Lung microvascular endothelial cell (primary cell): ENCODE measurements around the gene ZBTB22. TPM values are rescaled to one million over a fixed set of nuclear protein-coding genes. Genes with fewer than 3 reads are reported as not detected.
"Not testable (repeated sequence)": the region's sequence is repeated elsewhere in the genome, so short reads cannot be mapped to it uniquely, and the experiment has no call there.

Experiments
- DNase-seq, 2 donors: peaks; one replicate each; pipeline versions ENCODE4 v3.0.0 to v3.0.0-alpha.2; 2010; ENCODE audit warnings: low read depth in 2 of 2
- total RNA-seq: library from RNA; depleted of rRNA; stranded (reverse); fragments of >200 nt; gene quantifications from 2 replicates; pipeline ENCODE4 v1.2.1, GENCODE V29; 2014

Gene ZBTB22
- total RNA-seq, 1 donor from 2014 or later, result 20.0 TPM

DNA sequence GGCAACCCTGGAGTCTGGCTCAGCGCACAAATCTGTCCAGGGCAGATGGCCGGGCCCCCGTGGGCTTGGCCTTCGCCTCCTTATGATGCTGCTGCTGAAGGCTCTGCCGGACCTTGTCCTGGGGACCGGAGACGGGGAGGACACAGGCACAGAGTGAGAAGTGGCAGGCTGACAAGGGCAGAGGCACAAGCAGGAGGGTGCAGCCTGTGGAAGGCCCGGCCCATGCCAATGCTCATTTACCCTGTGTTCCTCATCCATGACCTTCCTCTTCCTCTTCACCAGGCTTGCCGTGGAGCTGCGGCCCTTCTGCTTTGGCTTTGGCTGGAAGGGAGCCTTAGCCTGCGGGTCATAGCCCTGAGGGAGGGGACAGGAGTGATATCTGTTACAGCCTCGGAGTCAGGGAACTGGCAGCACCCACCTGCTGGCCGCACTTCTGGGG lies 38.3 kb downstream of the ZBTB22 start:
- no peak for DNase-seq

DNA sequence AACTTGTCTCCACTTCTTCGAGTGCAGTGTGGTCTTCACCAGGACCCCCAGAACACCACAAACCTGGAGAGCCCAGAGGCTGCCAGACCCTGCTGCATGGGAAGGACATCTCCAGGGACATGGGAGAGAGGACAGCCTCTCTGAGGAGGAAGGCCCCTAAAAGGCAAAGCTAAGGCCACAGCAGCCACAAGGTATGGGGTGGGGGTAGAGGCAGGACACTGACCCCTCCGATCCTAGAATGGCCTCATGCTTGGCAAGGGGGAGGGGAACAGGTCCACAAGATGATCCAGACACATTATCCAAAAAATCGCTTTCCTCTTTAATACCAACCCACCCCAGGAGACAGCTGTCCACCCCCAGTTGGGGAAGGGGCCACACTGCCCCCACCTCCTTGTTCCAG lies 38.7 kb downstream of the ZBTB22 start:
- DNase-seq, result no peak

DNA sequence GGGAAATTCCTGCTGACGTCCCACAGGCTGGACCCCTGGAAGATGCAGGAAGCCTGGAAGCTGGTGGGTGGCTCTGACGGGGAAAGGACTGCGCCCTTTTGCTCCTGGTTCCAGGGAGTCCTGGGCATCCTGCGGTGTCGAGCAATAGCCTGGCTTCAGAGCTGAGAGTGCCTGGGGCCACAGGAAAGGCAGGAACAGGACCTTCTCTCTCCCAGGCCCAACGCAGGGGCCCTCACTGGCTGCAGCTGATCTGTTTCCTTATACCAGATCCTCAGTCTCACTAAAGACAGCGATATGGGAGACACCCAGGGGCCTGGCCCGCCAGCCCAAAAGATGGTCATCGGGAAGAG lies 39.2 kb downstream of the ZBTB22 start:
- no peak for DNase-seq

DNA sequence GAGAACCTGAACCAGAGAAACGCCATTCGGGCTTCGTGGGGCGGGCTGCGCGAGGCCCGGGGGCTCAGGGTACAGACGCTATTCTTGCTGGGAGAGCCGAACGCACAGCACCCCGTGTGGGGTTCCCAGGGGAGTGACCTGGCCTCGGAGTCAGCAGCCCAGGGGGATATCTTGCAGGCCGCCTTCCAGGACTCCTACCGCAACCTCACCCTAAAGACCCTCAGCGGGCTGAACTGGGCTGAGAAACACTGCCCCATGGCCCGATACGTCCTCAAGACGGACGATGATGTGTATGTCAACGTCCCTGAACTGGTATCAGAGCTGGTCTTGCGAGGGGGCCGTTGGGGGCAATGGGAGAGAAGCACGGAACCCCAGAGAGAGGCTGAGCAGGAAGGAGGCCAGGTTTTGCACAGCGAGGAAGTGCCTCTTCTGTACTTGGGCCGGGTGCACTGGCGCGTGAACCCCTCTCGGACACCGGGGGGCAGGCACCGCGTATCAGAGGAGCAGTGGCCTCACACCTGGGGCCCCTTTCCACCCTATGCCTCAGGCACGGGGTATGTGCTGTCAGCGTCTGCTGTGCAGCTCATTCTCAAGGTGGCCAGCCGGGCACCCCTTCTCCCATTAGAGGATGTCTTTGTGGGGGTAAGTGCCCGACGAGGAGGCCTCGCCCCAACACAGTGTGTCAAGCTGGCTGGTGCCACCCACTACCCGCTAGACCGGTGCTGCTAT lies 39.7 kb downstream of the ZBTB22 start:
- DNase-seq, result peak in 1 of 2 donors; percentile 25

DNA sequence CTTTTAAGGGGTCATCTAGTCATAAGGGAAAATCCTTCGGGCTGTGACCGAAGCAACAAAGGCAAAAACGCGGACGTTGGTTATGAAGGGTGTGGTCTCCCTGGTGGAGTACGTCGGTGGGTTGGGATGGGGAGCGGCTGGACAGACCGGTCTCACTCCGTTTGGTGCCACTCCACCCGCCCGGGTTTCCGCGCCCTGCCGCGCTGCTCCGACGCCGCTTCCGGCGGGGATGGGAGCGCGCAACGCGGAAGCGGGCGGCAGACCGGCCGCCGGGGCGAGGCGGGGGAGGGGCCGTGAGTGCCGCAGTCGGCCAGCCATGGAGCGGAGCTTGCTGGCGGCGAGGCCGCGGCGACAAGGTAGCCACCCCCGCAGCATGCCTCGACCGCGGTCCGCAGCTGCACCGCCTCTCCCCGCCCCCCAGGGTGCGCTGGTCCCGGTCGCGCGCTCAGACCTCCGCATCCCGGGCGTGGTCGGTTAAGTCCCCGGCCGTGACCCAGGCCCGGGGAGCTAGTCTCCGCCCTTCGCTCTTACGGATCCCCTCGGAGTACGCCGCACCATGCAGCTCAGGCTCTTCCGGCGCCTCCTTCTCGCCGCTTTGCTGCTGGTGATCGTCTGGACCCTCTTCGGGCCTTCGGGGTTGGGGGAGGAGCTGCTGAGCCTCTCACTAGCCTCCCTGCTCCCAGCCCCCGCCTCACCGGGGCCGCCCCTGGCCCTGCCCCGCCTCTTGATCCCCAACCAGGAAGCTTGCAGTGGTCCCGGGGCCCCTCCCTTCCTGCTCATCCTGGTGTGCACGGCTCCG lies 40.5 kb downstream of the ZBTB22 start, which contains the start of gene B3GALT4:
Gene B3GALT4, plus strand, starts transcription at position 260 of the 799 bp plus-strand sequence. Its CDS starts 297 bp downstream, at position 557.
- DNase-seq, result peak; percentile 68 to 75

DNA sequence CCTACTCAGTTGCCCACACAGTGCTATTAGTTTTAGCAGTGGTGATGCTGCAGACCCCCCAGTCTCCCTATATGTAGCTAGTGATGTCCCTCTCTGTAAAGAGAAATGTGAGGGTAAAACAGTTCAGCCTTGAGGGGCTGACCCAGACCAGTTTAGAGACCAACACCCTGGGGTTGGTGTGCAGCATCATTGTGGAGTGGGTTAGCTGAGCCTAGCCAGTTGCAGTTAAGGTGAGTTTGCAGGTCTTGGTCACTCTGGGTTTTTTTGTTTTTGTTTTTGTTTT lies 41.0 kb downstream of the ZBTB22 start:
- no peak for DNase-seq

DNA sequence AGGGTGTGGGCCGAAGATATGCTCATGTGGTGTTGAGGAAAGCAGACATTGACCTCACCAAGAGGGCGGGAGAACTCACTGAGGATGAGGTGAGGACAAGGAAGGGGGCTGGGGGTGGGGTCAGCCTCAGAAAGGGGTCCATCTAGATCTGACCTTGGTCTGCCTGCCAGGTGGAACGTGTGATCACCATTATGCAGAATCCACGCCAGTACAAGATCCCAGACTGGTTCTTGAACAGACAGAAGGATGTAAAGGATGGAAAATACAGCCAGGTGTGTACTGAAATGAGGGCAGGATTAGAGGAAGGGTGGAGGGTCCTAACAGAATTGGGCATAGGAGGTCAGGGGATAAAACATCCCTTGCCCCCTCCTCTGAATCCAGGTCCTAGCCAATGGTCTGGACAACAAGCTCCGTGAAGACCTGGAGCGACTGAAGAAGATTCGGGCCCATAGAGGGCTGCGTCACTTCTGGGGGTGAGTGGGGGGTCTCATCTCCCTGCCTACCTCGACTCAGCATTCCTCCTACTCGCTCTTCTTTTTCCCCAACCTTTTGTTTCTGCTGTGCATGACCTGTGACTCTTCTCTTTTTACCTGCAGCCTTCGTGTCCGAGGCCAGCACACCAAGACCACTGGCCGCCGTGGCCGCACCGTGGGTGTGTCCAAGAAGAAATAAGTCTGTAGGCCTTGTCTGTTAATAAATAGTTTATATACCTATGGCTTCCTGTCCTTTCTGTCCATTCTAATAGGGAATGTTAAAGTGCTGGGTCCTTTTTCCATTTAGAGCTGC lies 41.6 kb downstream of the ZBTB22 start:
- DNase-seq, result not testable (repeated sequence)

DNA sequence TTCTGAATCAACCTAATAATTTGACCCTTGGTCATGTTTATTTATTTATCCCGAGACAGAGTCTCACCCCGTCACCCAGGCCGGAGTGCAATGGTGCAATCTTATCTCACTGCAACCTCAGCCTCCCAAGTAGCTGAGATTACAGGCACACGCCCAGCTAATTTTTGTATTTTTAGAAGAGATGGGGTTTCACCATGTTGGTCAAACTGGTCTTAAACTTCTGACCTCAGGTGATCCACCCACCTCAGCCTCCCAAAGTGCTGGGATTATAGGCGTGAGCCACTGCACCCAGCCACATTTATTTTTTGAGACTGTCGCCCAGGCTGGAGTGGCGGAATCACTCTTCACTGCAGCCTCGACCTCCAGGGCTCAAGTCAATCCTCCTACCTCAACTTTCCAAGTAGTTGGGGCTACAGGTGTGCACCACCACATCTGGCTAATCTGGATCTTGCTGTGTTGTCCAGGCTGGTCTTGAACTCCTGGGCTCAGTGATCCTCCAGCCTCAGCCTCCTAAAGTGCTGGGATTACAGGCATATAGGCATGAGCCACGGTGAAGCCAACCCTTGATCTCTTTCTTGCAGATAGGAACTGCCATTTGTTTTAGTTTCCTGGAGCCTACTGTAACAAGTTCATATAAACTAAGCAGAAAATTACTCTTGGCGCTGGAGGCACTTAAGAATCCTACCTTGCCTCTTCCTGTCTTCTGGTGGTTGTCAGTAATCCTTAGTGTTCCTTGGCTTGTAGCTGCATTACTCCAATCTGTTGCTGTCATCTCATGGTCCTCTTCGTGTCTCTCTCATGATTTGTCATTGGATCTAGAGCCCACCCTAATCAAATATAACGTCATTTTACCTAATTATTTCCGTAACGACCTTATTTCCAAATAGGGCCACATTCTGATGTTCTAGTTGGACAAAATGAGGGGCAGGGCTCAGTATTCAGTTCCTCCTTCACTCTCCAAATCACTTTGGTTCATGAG lies 43.3 kb downstream of the ZBTB22 start:
- DNase-seq, result no peak

DNA sequence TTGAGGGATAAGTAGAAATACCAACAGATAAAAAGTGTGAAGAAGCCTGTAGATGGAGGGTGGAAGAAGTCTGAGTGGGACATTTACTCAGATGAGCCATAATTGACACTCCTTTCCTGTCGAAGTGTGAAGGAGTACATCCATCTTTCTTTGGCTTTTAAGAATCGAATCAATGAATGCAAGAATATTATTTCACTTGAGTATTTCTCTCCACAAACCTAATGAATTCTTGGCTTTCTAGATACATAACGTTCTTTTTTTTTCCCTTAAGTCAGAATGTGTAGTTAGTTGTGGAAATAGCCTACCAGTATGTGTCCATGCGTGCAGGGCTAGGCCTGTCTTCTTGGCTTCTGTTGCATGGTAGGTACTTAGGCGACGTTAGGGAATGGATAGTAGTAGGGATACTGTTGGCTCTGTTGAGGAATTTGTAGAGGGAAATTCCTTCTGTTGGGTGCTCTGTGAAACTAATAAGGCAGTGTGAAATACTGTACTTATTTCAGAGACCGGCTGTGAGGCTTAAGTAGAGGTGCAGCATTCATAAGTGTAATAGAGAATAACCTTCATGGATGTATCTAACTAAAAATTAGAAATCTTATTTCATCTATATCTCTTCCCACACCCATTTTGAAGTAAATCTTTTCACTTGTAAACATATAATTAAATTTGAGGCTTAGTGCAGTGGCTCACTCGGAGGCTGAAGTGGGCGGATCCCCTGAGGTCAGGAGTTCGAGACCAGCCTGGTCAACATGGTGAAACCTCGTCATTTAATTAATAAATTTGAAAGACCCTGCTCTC lies 44.2 kb downstream of the ZBTB22 start:
- no peak for DNase-seq

DNA sequence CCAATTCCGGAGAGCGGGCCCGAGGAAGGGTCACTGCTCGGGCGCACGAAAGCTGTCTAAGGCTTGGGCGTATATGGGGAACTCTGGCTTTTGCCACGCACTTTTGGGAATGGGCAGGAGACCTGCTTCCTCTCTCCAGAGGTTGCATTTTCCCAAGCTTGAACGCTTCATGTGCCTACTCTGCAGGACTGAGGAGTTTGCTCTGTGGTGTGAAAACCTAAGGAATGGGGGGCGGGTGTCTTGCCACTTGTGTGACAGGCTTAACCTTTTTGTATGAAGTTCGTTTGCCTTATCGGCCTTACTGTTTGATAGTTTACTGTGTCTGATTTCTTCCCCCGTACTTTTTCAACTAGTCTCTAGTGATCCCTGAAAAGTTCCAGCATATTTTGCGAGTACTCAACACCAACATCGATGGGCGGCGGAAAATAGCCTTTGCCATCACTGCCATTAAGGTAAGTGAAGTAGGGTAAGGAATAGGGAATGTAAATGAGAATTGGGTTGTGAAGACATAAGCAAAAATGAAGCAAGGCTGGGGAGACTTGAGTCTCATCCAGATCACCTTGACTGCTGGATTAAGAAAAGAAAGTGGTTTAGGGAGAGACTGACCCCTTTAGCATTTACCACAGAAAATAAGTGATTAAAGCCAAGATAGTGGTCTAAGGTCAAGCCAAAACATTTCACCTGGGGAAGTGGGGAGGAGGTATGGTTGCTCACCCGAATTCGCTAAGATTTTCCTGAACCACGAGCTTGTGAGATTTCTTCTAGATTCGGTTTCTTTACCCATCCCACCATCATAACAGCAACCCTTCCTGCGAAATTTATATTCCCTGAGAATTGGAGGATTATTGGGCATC lies 45.0 kb downstream of the ZBTB22 start:
- DNase-seq, result no peak

DNA sequence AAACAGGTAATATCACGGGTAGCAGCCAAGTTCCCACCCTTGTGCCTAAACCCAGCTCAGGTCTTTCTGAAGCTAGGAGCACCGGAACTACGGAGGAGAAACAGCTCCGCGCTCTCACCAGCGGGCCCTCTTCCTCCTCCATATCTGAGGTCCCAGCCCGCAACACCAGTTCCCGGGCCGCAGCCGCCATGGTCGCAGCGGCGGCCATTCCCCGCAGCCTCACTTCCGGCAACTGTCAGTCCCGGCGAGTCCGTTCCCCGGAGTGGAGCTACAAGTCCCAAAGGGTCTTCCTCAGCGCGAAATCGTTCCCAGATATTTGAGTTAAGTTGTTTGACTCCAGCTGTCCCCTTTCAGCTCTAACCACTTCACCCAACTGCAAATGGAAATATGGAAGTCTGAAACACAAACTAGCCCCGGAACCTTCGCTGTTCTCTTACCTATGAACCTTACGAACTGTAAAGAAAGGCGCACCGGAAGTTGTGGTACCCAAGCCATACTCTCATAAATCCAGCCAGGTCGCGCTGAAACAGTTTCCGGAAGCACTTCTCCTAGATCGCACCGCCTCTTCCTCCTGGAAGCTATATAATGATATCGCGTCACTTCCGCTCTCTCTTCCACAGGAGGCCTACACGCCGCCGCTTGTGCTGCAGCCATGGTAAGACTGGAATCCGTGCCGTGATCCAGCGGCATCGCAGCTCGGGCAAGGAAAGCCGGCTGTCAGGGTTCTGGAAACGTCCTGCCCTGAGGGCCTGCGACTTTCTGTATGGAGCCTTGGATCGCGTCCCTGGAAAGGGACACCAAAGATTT lies 45.9 kb downstream of the ZBTB22 start, which contains the start of the genes RPS18 and VPS52:
Gene RPS18, plus strand, starts transcription at position 608 of the 807 bp plus-strand sequence. Its CDS starts 45 bp downstream, at position 653.
Gene VPS52, minus strand, starts transcription at position 409 of the 807 bp plus-strand sequence. Its CDS starts 201 bp downstream, at position 208.
- peak; percentile 100 for DNase-seq

DNA sequence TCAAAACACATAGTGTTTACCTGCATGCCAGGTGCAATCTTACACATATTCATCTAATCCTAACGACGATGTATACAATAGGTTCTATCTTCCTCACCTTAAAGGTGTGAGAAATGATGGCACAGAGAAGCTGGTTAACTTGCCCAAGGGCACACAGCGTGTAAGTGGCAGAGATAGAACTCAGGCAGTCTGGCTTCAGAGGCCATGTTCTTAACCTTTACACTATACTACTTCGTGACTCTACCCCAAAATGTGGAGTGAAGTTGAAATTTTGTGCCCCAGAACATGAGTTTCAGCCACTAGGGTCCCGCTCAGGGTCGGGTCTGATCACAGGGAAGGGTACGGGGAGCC lies 46.5 kb downstream of the ZBTB22 start:
- DNase-seq, result no peak

Other genes starting within 250 kb of the ZBTB22 start
- 3.0 and 10.5 TPM in 2 replicates for gene HLA-DPA1, start 244.1 kb downstream of the ZBTB22 start, total RNA-seq
- 7.3 and 12.2 TPM in 2 replicates for gene HLA-DPB1, start 241.8 kb downstream of the ZBTB22 start, total RNA-seq
- under 0.01 and 0.20 TPM in 2 replicates for gene COL11A2, start 125.3 kb downstream of the ZBTB22 start, total RNA-seq
- gene RXRB, start 117.1 kb downstream of the ZBTB22 start, total RNA-seq, result 15.5 and 18.3 TPM in 2 replicates
- gene SLC39A7, start 116.9 kb downstream of the ZBTB22 start, total RNA-seq, result 79.8 and 95.2 TPM in 2 replicates
- 7.0 and 8.5 TPM in 2 replicates for gene HSD17B8, start 113.1 kb downstream of the ZBTB22 start, total RNA-seq
- 14.4 and 22.8 TPM in 2 replicates for gene RING1, start 109.2 kb downstream of the ZBTB22 start, total RNA-seq
- 20.9 and 26.6 TPM in 2 replicates for gene VPS52, start 45.9 kb downstream of the ZBTB22 start, total RNA-seq
- 4,351 and 4,512 TPM in 2 replicates for gene RPS18, start 45.7 kb downstream of the ZBTB22 start, total RNA-seq
- 4.1 and 6.5 TPM in 2 replicates for gene B3GALT4, start 40.6 kb downstream of the ZBTB22 start, total RNA-seq
- 55.4 and 58.5 TPM in 2 replicates for gene WDR46, start 28.5 kb downstream of the ZBTB22 start, total RNA-seq
- gene PFDN6, start 28.1 kb downstream of the ZBTB22 start, total RNA-seq, result 30.3 and 34.1 TPM in 2 replicates
- 31.8 and 53.0 TPM in 2 replicates for gene RGL2, start 18.8 kb downstream of the ZBTB22 start, total RNA-seq
- gene TAPBP, start 3.7 kb downstream of the ZBTB22 start, total RNA-seq, result 46.9 and 57.7 TPM in 2 replicates
- gene DAXX, start 5.2 kb upstream of the ZBTB22 start, total RNA-seq, result 29.2 and 35.9 TPM in 2 replicates
- 4.2 and 9.4 TPM in 2 replicates for gene KIFC1, start 74.1 kb upstream of the ZBTB22 start, total RNA-seq
- gene PHF1, start 93.3 kb upstream of the ZBTB22 start, total RNA-seq, result 5.4 and 9.7 TPM in 2 replicates
- gene CUTA, start 100.4 kb upstream of the ZBTB22 start, total RNA-seq, result 52.3 and 89.5 TPM in 2 replicates
- 1.3 and 1.6 TPM in 2 replicates for gene SYNGAP1, start 102.3 kb upstream of the ZBTB22 start, total RNA-seq
- gene ZBTB9, start 136.8 kb upstream of the ZBTB22 start, total RNA-seq, result 3.1 and 5.8 TPM in 2 replicates